ENCODE measurements around the gene ZNF124. TPM values are rescaled to one million over a fixed set of nuclear protein-coding genes. Genes with fewer than 3 reads are reported as not detected.
A peak's percentile ranks its signal among the peaks of the same experiment; 100 is the strongest.
"Not testable (repeated sequence)": the region's sequence is repeated elsewhere in the genome, so short reads cannot be mapped to it uniquely, and the experiment has no call there.

ZNF124 gene
- total RNA-seq = 14.9 and 18.5 TPM in 2 replicates

DNA sequence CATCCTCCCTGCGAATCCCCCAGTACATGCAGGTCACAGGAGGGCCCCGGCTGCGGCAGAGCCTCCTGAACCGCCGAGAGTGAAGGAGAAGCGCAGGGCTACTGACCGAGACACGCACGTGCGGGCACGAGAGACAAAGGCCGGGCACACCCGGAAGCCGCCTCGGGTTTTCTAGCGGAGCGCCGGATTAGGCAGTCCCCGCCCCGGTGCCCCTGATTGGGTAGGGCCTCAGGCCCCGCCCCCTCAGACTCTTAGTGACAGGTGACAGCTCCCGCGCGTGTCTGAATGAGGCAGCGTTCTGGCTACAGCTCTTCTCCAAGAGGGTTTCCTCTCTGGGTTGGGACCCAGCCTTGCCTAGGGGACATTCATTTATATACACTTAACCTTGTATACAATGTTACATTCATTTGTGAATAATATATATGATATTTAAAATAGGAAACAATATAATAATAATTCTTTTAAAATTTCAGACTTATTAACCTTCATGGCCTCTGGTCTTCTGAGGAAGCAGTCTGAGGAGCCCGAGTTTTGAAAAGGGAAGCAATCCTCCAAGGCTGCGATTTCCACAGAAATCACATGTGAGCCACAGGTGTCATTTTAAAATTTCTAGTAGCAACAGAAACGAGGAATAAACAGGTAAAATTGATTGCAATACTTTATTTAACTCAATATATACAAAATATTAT, at the start of gene ZNF124:
Gene ZNF124 (minus strand): TSS at position 146 of the 689 bp plus-strand sequence. CDS start 143 bp downstream, at position 3.
- peaks cover 11% of the 10 kb centered on the region for H3K4me1 Mint-ChIP-seq
- intact Hi-C loops (cut with micrococcal nuclease) = loop anchor here (2.0 to 10.0 kb wide), 3 partner anchors 39 to 237 kb away; partner anchors contain the start of genes AHCTF1 and ZNF669
- peaks cover 26% of the 10 kb centered on the region for H3K36me3 Mint-ChIP-seq (ENCODE audit: low read depth)
- H3K27me3 Mint-ChIP-seq, H3K27ac Mint-ChIP-seq, H3K4me3 Mint-ChIP-seq, H3K9me3 Mint-ChIP-seq, DNase-seq: not testable (repeated sequence)

DNA sequence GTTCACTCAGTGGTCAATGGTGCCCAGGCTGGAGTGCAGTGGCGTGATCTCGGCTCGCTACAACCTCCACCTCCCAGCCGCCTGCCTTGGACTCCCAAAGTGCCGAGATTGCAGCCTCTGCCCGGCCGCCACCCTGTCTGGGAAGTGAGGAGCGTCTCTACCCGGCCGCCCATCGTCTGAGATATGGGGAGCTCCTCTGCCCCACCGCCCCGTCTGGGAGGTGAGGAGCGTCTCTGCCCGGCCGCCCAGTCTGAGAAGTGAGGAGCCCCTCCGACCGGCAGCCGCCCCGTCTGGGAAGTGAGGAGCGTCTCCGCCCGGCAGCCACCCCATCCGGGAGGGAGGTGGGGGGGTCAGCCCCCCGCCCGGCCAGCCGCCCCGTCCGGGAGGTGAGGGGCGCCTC, 48.5 kb upstream of the ZNF124 start:
- DNase-seq; H3K4me1 Mint-ChIP-seq; H3K36me3 Mint-ChIP-seq (ENCODE audit: low read depth); H3K27me3 Mint-ChIP-seq; intact Hi-C loops (cut with micrococcal nuclease); H3K27ac Mint-ChIP-seq; H3K4me3 Mint-ChIP-seq: not testable (repeated sequence)
- peaks cover 10% of the 10 kb centered on the region for H3K9me3 Mint-ChIP-seq

DNA sequence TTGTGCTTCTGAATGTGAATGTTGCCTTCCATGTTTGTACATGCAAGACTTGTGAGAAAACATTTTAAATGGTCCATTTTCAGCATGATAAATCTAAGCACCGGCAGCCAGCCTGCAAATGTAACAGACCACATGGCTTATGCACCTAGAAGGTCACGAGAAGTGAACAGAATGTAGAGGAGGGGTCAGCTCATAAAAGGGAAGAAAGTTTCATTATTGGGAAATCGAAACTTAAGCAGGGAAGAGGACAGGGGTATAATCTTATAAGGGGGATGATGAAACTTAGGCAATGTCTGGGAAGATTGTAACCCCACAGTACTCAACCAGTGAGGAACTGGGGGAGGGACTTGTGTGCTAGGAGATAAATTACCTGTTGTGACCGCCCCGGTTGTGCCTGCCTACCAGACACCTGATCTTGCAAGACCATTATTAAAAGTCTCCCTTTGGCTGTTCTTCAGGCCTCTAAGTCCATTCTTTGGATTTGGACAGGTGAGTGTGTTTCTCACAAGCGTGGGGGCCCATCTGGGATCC, 46.4 kb upstream of the ZNF124 start:
- Mint-ChIP-seq H3K27me3 (peaks cover 8% of the 10 kb centered on the region), H3K4me1 (peaks cover 4% of the 10 kb centered on the region), H3K27ac (no peak overlapping the region), H3K9me3 (peaks cover 8% of the 10 kb centered on the region), H3K4me3 (no peak overlapping the region), H3K36me3 (ENCODE audit: low read depth) (no peaks in the 10 kb centered on the region)
- intact Hi-C loops (cut with micrococcal nuclease) = no loop called here
- no peak for DNase-seq

DNA sequence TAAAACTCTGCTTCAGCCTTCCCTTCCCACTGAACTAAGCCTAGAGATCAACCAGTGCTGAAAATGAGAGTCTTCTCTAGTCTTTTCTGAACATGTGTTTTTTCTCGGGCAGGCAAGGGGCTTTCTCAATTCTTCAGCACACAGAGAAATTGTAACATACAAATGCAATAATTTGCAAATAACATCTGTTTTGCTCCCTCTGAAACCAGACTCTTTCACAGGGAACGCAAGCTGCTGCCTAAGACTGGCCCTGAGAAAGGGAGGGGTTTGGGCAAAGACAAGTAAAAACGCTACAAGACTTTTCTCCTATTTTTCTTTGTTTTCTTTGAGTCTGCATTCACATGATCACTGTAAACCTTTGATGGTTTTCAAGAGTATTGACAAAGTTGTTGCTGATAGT, 44.4 kb upstream of the ZNF124 start:
- Mint-ChIP-seq H3K27me3 (peaks cover 9% of the 10 kb centered on the region), H3K9me3 (peaks cover 3% of the 10 kb centered on the region), H3K27ac (no peak overlapping the region), H3K36me3 (ENCODE audit: low read depth) (no peaks in the 10 kb centered on the region), H3K4me3 (no peak overlapping the region), H3K4me1 (peaks cover 8% of the 10 kb centered on the region)
- DNase-seq = no peak
- intact Hi-C loops (cut with micrococcal nuclease) = no loop called here

DNA sequence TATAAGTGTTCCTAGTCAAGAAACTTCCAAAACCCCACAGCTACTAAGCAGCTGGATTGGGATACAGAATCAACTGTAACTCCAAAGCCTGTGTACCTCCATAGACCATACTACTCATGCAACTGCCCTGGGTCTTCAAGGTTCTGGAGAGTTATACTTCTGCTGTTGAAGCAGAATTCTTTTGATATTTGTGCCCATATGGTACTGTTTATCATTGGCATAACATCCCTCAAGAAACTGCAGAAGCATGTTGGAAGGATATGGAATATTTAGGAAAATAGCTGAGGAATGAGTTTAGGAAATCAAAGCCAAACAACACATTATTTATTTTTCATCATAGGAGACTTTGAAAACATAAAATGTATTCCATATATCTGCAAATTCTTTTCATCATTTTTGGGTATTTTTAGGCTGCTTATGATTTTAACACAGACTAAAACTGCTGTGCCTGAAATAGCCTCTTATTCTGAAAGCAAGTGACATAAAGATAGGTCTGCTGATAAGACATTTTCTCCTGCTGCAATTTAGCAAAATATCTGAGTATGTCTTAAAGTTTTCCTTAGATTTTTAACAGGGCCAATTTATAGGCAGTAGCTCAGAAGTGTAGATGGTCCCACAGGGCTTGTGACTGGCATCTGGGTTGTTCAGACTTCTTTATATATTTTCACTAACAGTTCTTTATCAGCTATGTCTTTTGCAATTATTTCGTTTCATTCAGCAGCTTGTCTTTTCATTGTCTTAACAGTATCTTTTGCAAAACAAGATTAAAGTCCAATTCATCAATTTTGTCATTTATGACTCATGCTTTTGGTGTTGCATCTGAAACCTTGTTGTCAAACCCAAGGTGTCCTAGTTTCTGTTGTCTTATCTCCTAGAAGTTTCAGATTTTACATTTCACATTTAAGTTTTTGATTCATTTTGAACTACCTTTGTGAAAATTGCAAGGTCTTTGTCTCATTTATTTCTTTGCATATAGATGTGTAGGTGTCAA, 41.1 kb upstream of the ZNF124 start:
- Mint-ChIP-seq H3K27ac (no peak overlapping the region), H3K36me3 (ENCODE audit: low read depth) (peaks cover 20% of the 10 kb centered on the region), H3K4me3 (no peak overlapping the region), H3K27me3 (peaks cover 9% of the 10 kb centered on the region), H3K4me1 (peaks cover 25% of the 10 kb centered on the region), H3K9me3 (peaks cover 4% of the 10 kb centered on the region)
- no peak for DNase-seq
- intact Hi-C loops (cut with micrococcal nuclease) = loop anchor here (5.0 kb wide), 2 partner anchors 119 to 1614 kb away; partner anchors contain the start of genes SH3BP5L and ZNF496

DNA sequence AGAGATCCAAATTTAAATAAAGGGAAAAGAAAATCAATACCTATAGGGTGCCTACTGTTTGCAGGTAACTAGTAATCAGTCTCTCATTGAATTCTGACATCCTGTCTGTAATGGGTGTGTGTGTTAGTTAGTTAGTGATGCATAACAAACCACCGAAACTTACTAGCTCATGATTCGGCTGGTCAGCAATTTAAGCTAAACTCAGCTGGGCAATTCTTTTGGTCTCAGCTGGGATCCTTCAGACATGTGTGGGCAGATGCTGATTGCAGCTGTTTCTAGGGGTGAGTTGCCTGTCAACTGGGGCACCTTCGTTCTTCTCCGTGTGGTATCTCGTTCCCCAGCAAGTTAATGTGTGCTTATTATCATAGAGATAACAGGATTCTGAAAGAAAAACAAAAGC, 40.2 kb upstream of the ZNF124 start:
- intact Hi-C loops (cut with micrococcal nuclease) = loop anchor here (5.0 kb wide), 2 partner anchors 120 to 1615 kb away; partner anchors contain the start of genes SH3BP5L and ZNF496
- H3K4me3 Mint-ChIP-seq = no peak overlapping the region

DNA sequence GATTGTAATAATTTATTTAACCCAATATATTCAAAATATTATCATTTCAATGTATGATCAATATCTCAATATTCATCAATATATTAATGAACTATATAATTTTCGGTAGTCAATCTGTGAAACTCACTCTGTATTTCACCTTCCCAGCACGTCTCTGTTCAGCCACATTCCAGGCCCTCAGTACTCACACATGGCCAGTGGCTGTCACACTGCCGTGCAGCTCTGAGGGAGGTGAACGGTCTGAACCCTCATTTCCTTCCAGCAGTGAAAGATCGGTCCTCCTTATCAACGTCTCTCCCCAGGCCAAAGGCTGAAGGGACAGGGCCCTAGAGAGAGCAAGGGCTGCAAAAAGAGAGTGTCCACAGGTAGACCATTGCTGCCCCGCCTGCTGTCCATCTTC, 39.5 kb upstream of the ZNF124 start:
- H3K27ac Mint-ChIP-seq = no peak overlapping the region
- DNase-seq = no peak
- peaks cover 13% of the 10 kb centered on the region for H3K9me3 Mint-ChIP-seq
- no peak overlapping the region for H3K4me3 Mint-ChIP-seq
- H3K27me3 Mint-ChIP-seq = peaks cover 6% of the 10 kb centered on the region
- H3K36me3 Mint-ChIP-seq (ENCODE audit: low read depth) = peaks cover 33% of the 10 kb centered on the region
- H3K4me1 Mint-ChIP-seq = peaks cover 30% of the 10 kb centered on the region
- intact Hi-C loops (cut with micrococcal nuclease) = loop anchor here (2.0 to 5.0 kb wide), 4 partner anchors 39 to 1616 kb away; partner anchors contain the start of genes SH3BP5L, ZNF124 and ZNF496

More for the DNA sequence above, 40.2 kb upstream of the ZNF124 start:
- no peak for DNase-seq
- Mint-ChIP-seq H3K4me1 (peaks cover 30% of the 10 kb centered on the region), H3K36me3 (ENCODE audit: low read depth) (peaks cover 29% of the 10 kb centered on the region), H3K27me3 (peaks cover 9% of the 10 kb centered on the region), H3K27ac (no peak overlapping the region), H3K9me3 (peaks cover 13% of the 10 kb centered on the region)

DNA sequence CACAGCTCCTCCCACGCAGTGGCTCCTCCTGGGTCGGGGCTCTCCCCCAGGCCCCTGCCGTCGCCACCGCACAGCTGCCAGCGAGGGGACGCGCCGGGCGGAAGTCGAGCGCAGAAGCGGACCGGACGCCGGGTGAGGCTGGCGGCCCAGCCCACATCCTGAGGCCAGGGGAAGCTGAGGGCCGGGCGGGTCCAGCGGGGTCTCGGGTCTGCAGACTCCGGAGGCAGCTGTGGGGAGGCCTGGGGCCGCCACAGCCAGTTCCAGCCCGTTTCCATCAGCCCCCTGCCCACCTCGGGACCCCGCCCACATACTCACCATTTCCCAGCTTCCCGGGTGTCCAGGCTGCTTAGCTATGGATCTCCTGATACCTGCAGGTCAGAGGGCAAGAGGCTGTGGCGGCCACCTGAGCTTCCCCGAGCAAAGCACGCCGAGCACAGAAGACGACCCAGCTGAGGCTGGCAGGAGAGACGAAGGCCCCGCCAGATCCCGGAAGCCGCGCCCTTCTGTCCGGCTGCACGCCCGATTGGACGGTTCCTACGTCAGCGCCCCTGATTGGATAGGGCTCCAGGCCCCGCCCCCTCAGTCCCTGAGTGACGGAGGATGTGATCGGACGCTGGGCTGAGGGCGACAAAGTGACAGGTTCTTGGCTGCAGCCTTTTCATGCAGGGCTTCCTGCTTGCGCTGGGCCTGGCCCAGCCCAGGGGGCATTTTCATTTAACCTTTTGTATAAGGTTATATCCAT, 38.7 kb upstream of the ZNF124 start:
- peaks cover 33% of the 10 kb centered on the region for H3K4me1 Mint-ChIP-seq
- peak overlapping the region; percentile 95 for H3K4me3 Mint-ChIP-seq
- peaks cover 41% of the 10 kb centered on the region for H3K36me3 Mint-ChIP-seq (ENCODE audit: low read depth)

DNA sequence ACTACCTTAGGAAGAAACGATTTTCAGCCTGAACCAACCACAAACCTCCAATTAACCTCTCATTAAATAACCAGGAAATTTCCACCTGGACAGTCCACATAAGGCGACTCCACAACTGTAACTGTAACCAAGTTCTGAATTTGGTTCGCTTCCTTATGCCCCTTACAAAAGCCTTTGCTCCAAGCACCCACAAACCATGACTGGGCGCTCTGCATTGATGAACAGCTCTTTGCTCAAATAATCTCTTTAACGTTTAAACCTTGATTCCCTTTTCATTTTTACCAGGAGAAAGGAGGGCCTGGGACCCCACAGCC, 38.2 kb upstream of the ZNF124 start:
- intact Hi-C loops (cut with micrococcal nuclease) = loop anchor here (1.0 to 5.0 kb wide), 6 partner anchors 37 to 1617 kb away; partner anchors contain the start of genes SH3BP5L, ZNF124, ZNF496 and ZNF669
- peak overlapping the region; percentile 95 for H3K4me3 Mint-ChIP-seq
- peaks cover 45% of the 10 kb centered on the region for H3K36me3 Mint-ChIP-seq (ENCODE audit: low read depth)
- H3K9me3 Mint-ChIP-seq = peaks cover 14% of the 10 kb centered on the region
- DNase-seq = no peak
- peak overlapping the region; percentile 94 for H3K27ac Mint-ChIP-seq
- H3K4me1 Mint-ChIP-seq = peaks cover 33% of the 10 kb centered on the region
- peaks cover 3% of the 10 kb centered on the region for H3K27me3 Mint-ChIP-seq

More for the DNA sequence above, 38.7 kb upstream of the ZNF124 start:
- intact Hi-C loops (cut with micrococcal nuclease) = loop anchor here (1.0 to 5.0 kb wide), 6 partner anchors 38 to 1617 kb away; partner anchors contain the start of genes SH3BP5L, ZNF124, ZNF496 and ZNF669
- Mint-ChIP-seq H3K9me3 (peaks cover 16% of the 10 kb centered on the region), H3K27me3 (peaks cover 4% of the 10 kb centered on the region), H3K27ac (peak overlapping the region; percentile 94)
- DNase-seq = peak; percentile 99

DNA sequence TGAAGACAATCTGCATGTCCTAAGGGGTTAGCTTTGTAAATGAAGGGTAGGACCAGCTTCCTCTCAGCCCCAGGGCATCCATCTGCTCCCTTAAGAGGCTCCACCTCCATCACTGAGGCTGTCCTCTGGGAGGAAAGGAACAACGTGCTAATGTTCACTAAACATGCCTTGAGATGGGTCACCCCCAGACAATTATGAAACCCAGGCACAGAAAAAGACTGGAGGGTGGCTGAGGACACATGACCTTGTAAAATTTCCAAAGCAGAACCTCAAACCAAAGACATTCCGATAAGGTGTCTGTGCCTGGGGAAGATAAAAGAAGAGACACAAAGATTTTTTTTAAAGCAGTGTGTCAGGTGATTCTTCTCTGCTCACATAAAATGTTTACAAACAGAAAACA, 37.6 kb upstream of the ZNF124 start:
- peak; percentile 62 for DNase-seq
- intact Hi-C loops (cut with micrococcal nuclease) = no loop called here
- peaks cover 2% of the 10 kb centered on the region for H3K27me3 Mint-ChIP-seq
- peaks cover 13% of the 10 kb centered on the region for H3K9me3 Mint-ChIP-seq
- H3K4me1 Mint-ChIP-seq = peaks cover 33% of the 10 kb centered on the region
- peak overlapping the region; percentile 34 for H3K27ac Mint-ChIP-seq
- peak overlapping the region; percentile 95 for H3K4me3 Mint-ChIP-seq
- peaks cover 49% of the 10 kb centered on the region for H3K36me3 Mint-ChIP-seq (ENCODE audit: low read depth)

DNA sequence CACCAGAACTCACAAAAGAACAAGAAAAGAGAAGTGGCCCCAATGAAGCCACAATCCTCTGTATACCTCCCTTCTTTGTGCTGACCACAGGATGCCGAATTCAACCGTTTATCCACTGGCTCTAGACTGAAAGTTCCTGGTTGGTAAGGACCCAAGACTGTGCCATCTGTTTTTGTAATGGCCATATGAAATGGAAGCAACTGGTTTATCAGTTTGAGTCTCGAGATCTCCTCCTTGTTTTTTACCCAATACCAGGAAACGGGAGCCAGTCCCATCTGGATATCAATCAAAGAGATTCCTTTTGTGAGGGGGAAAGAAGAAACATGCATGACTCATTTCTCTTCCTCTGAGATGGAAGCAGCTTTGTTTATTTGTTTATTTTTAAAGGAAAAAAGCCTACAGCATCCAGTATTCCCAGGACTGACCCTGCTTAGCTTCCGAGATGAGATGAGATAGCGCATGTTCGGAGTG, 32.4 kb upstream of the ZNF124 start:
- Mint-ChIP-seq H3K36me3 (ENCODE audit: low read depth) (peaks cover 89% of the 10 kb centered on the region), H3K9me3 (peaks cover 28% of the 10 kb centered on the region), H3K27ac (no peak overlapping the region), H3K4me1 (peaks cover 23% of the 10 kb centered on the region), H3K4me3 (no peak overlapping the region), H3K27me3 (no peaks in the 10 kb centered on the region)
- intact Hi-C loops (cut with micrococcal nuclease) = no loop called here
- DNase-seq = no peak

DNA sequence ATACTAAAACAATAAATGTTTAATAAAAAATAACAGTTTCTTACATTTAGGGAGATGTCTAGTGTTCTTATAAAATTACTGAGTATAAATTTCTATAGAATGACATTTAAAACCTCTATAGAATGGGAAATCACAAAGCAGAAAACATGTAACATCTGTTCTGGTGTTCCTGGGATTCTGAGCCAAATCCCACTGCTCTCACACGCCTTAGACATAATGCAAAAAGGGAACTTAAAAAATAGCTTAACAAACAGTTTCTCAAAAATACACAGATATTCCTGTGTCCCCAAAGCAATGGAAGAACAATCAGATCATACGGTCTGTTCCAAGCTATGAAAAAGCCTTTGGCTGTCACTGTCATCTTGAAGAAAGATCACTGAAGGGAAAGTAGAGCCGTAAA, 27.0 kb upstream of the ZNF124 start:
- Mint-ChIP-seq H3K4me3 (no peak overlapping the region), H3K4me1 (peaks cover 7% of the 10 kb centered on the region), H3K27ac (no peak overlapping the region), H3K36me3 (ENCODE audit: low read depth) (peaks cover 94% of the 10 kb centered on the region), H3K27me3 (no peaks in the 10 kb centered on the region), H3K9me3 (peaks cover 27% of the 10 kb centered on the region)
- intact Hi-C loops (cut with micrococcal nuclease) = no loop called here
- DNase-seq = no peak

DNA sequence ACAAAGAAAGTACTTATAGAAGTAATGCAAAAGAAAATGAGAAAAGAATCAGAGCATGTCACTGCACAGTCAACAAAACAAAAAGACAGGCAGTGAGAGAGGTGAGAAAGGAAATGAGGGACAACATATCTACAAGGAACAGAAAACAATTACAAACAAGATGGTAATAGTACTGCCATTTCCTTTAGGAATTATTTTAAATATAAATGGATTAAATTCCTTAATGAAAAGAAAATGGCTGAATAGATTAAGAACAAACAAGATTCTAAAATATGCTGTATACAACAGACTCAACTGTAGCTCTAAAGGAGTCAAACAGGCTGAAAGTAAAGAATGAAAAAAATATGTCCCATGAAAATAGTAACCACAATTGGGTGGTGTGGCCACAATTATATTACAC, 22.1 kb upstream of the ZNF124 start:
- DNase-seq = no peak
- Mint-ChIP-seq H3K4me3 (no peak overlapping the region), H3K4me1 (no peaks in the 10 kb centered on the region), H3K27me3 (no peaks in the 10 kb centered on the region), H3K36me3 (ENCODE audit: low read depth) (peaks cover 87% of the 10 kb centered on the region), H3K9me3 (peaks cover 32% of the 10 kb centered on the region), H3K27ac (no peak overlapping the region)
- intact Hi-C loops (cut with micrococcal nuclease) = no loop called here

All from activated CD4-positive, alpha-beta T cell treated with anti-CD3 and anti-CD28 coated beads, Interleukin-2, amount 10 ng/mL, durations not matched to agents 24 days and 14 days (primary cell).